T-helper 1 cell treated with Interleukin-12 subunit alpha and Interleukin-12 subunit beta and Interleukin-4 antibody, amounts not matched to agents 30 ng/mL and 1 ng/mL, for 36 hours (primary cell): ENCODE measurements around the gene ACAP2. TPM values are rescaled to one million over a fixed set of nuclear protein-coding genes. Genes with fewer than 3 reads are reported as not detected.
"Not testable (repeated sequence)": the region's sequence is repeated elsewhere in the genome, so short reads cannot be mapped to it uniquely, and the experiment has no call there.

Source experiments
- intact Hi-C: fragments of 100-400 bp; cut with micrococcal nuclease; formaldehyde crosslinking; loops from one replicate; pipeline ENCODE4 v1.15.1; 2024
- total RNA-seq: library from RNA; stranded (reverse); gene quantifications from 2 replicates; pipeline ENCODE4 v1.2.3, GENCODE V29; 2022

Gene ACAP2
- total RNA-seq, 1 donor from 2014 or later = 71.5 TPM

DNA sequence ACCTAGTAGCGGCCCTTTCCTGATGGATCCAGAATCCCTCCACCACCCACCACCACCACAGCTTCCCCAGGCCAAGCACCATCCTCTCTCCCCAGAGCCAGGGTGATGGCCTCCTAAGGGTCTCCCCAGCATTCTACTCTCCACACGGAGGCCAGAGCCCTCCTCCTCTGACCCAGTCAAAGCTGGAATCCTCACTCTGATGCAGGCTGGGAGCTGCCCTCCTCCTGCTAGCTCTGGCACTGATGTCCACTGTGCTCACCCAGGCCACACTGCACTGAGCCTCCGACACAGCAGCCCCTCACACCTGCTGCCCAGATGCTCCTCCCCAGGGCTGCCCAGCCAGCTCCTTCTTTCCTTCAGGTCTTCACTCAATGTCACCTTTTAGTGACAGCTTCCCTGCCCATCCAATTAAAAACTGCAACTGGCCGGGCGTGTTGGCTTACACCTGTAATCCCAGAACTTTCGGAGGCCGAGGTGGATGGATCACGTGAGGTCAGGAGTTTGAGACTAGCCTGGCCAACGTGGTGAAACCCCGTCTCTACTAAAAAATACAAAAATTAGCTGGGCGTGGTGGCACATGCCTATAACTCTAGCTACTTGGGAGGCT is 192.9 kb downstream of the ACAP2 start:
- intact Hi-C loops = no loop called here

DNA sequence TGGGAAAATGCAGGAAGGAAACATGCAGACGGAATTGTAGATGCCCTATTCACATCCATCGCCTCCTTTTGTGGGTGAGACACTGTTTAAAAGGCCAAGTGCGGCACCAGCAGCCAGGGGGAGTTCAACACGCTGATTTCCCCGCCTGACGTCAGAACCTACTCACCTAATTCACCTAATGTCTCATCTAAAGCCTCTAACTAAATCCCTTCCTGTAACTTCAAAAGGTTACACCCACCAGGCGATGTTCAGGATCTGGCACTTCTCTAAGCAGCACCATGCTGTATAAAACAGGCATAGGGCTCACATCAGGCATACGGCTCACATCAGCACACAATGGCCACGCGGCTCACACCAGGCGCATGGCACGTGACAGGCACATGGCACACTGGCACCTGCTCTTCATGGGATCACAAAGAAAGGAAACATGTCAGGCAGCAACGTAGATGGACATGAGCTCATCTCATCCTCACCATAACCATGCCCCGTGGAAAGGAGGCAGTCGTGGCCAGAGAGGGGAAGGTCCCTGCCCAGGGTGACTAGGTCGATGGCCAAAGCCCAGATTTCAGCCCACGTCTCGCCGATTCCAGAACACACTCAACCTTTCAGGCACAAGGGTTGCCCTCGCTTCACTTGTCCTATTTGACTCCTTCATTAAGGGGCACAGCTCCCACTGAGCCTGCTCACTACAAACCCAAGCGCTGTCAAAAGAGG is 193.6 kb downstream of the ACAP2 start:
- intact Hi-C loops = no loop called here

DNA sequence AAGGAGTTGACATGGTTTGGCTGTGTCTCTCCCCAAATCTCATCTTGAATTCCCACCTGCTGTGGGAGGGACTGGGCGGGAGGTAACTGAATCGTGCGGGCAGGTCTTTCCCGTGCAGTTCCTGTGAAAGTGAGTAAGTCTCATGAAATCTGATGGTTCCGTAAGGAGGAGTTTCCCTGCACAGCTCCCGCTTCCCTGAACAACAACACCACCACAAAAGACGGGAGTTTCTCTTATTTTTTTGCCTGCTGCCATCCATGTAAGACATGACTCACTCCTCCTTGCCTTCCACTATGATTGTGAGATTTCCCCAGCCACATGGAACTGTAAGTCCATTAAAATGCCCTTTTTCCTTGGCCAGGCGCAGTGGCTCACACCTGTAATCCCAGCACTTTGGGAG is 194.5 kb downstream of the ACAP2 start:
- intact Hi-C loops = no loop called here

DNA sequence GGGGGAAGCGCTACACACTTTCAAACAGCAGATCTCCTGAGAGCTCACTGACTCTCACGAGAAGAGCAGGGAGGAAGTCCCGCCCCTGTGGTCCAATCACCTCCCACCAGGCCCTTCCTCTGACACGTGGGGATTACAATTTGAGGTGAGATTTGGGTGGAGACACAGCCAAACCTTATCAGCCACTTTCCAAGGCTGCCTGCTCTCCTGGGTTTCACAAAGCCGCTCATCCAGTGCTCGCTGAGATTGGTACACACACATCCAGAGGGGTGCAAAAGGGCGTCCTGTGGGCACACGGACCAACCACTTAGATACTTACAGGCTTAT is 195.0 kb downstream of the ACAP2 start:
- intact Hi-C loops = no loop called here

DNA sequence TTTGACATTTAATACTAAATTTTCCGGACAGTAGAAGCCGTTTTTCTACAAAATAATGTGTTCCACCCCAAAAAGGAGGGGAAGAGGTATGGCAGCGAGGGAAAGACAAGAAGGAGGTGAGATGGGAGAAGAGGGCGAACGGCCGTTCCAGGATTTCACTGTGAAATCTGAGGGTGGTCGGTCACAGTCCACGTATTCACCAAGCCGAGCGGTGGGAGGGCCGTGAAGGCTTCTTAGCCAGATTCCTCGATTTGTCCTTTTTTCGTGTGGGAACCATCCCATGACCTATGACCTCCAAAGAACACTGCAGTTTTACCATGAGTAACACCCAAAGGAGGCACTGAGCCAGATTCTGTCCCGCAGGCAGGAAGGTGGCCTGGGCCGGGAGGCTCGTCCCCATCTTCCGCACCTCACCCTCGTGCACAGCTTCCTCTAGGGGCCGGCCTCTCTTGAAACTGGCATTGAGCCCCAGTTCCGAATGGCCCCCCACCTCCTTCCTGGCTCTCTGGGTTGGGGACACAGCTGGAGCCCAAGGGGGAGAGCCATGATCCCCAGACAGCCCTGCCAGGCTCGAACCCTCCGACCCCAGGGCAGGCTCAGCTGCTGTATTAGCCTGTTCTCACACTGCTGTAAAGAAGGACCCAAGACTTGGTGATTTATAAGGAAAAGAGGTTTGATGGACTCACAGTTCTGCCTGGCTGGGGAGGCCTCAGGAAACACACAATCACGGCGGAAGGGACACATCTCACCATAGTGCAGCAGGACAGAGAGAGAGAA is 195.5 kb downstream of the ACAP2 start:
- intact Hi-C loops = no loop called here

DNA sequence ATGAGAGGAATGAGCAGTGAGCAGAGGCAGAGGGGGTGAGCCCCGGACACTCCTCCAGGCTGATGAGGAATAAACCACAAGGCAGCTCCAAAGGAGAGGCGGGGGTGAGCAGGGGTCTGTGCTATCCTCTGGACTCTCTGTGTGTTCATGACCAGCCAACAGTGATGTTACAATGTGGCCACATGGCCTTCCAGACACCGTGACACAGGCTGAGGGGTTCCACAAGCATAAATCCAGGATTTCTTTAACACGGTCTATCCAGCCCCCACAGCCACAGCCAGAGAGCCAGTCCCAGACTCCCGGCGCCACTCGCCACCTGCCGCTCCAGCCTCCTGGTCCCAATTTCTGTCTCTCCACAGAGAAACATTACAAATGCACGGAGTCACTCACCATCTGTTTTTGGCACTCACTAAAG is 196.2 kb downstream of the ACAP2 start:
- intact Hi-C loops = no loop called here

DNA sequence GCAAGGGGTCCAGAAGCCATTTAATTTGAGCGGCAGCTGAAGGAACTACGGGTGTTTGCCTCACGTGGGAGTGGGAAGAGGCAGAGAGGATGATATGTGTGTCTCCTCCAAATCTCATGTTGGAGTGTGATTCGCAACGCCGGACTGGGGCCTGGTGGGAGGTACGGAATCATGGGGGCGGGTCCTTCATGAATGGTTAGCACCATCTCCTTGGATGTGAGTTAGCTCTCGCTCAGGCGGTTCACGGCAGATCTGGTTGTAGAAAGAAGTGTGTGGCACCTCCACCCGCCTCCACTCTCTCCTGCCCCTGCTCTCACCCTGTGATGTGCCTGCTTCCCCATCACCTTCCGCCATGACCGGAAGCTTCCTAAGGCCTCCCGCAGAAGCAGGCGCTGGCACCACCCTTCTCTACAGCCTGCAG is 197.3 kb downstream of the ACAP2 start:
- intact Hi-C loops = no loop called here

DNA sequence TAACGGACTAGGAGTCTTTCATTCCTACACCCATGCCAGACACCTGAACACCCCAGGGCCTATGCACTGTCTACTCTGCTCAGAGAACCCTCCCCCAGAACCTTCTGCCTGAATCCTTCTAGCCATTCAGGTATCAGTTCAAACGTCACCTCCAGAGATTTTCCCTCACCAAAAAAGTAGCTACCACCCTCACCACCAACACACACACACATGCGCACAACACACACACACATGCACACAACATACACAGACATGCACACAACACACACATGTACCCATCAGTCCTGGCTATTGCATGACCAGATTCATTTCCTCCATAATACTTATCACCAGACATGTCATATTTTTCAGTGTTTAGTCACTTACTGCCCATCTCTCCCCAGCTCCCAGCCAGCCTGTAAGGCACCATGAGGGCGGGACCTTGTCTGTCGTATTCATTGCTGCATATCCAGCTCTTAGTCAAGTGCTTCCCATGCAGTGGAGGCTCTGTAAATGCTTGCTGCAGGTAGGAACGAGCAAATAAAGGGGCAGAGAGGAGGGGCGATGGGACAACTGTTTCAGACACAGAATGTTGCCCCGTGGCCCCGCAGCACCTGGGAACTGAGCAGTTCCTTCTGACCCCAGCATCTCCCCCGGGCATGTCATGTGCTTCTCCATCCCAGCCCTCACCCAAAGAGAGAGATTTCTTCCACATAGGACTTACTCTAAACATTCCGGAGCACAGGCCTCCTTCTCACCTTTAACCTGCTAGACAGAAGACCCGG is 201.0 kb downstream of the ACAP2 start:
- intact Hi-C loops = no loop called here

DNA sequence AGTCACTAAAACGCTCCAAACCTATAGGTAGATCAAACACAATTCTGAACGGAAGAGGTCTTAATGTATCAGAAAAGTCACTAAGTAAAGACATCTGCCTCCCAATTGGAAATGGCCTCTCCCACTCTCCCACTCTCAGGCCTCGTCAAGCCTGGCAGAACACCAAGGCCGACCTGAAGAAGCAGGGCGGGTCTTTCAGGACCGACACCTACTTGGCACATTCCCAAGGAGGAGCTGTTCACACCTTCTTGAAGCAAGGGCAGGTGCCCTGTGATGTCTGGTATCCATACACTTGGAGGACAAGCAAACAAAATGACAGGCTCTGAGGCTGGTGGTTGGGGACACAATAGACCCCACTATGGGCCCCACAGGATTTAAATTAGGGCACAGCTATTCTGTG is 201.9 kb downstream of the ACAP2 start:
- intact Hi-C loops = no loop called here

DNA sequence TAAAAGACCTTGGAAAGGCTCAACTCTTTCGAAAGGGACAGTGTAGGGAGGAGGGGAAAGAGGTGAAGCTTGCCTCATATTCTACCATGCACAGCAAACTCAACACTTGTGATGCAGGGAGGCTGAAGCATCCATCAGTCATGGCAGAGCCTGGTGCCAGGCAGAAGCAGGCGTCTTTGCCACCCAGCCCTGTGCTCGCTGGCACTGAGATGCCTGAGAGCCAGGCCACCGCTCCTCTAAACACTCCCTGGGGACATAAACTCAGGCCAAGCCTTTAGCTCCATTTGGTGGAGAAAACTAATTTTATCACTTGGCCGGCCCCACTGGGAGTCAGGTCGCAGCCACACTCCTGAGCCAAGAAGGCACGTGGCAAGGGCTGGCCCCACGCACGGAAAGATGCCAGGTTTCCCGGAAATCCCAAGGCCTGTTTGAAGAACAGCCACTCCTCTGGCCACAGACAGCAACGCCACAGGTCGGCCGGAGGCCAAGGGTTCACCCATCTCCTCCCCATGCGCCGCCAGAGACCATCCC is 202.6 kb downstream of the ACAP2 start:
- intact Hi-C loops = no loop called here

DNA sequence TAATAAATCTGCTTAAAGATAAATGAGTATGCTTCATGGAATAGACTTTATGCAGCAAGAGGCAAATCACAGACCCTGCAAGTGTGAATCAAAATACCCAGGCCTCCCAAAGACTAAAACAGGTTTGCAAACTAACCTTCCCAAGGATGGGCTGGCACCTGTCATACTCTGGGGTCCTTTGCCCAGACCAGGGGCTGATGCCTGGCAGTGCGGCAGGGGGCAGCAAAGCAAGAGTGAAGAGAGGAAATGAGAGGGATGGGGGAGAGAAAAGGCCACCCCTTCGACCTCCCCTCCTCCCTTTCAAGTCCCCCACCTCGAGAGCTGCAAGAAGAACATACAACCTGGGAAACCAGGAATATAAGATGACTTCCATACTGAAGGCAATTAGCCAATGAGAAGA is 203.7 kb downstream of the ACAP2 start:
- intact Hi-C loops = no loop called here

DNA sequence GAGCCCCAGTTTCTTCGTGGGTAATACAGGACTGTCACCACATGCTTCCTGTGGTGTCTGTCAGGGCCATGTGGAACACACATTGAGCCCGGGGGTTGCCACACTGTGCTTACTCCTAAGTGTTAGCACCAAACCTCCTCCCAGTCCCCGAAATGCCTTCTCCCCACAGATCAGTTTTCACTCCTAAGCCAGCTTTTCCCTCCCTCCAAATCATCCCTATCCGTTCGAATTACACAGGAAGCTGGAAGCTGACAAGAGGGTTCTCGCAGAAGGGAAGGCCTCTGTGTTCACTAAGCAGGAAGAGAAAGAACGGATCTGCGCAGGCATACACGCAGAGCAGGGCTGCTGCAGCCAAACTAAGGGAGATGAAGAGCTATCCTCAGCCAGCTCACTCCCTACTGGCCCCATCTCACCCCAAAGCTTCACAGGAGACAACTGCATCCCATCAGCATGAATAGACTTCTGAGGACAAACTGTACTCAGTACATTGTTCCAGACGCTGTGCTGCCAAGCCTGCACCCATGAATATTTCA is 204.2 kb downstream of the ACAP2 start:
- intact Hi-C loops = no loop called here

DNA sequence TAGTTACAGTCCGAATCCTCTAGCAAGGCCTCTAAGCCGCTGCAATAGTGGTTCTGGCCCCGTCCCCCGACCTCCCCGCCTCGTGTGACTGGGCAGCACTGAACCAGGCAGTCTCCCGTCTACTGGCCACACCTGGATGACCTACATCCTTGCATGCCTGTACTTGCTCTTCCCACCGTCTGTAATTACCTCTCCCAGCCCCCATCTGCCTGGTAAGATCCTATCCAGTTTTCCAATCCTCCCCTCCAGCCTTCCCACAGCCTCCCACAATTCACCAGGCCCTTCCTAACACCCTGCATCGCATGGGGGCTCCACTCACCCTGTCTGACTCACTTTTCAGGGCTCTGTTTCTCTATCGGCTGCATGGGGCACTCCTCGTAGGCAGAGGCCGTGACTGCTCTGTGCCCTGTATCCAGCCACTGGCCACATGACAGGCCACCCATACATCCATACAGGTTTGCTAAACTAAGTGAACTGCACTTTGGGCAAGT is 204.7 kb downstream of the ACAP2 start:
- intact Hi-C loops = no loop called here

DNA sequence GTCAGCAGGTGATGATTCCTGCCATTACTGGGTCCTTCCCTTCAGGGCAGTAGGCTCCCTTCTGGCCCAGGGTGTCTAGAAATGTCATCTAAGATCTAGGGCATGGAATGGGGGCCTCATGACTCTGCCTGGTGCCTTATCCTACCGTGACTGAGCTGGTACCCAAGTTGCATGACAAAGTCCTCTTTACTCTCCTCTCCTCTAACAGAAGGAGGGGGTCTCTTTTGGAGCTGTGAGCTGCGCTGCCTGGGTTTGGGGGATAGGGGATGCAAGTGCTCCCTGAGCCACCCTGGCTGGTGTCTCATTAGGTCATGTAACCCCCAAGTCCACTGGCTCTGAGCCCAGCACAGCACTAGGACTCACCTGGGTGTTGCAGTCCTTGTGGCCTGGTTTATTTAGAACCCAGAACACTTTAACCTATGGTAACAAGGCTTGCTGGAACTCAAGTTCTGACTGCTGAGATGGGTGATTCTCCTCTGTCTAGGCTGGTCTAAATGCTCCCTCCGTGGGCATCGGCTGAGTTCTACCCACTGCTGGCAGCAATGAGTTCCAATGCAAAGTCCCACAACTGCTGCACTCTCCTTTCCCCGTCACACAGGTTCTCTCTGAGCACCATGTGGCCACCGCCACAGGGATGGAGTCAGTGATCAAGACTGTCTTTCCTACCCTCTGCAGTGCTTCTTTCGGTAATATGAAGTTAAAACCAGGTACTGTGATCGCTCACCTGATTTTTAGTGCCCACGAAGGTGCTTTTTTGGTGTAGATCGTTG is 205.8 kb downstream of the ACAP2 start:
- intact Hi-C loops = no loop called here

DNA sequence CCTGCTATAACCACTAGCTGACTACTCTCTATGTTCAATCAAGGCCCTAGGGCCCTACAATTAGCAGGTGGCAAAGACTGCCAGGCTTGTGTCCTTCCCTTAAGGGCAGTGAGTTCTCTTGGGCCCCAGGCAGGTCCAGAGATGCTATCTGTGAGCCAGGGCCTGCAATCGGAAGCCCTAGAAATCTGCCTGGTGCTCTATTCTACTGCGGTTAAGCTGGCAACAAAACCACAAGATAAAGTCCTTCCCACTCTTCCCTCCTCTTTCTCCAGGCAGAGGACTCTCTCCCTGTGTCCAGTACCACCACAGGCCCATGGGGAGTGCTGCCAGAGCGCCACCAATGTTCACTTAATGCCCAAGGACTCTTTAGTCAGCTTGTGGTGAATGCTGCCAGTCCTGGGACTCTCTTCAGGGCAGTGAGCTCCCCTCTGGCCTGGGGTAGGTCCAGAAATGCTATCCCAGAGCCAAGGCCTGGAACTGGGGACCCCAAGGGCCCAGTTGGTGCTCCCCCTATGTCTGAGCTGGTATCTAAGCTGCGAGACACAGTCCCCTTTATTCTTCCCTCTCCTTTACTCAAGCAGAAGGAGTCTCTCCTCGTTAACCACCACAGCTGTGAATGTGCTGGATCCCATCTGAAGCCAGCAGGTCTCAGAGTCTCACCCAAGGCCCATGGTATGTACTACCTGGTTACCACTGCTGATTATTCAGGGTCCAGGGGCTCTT is 206.6 kb downstream of the ACAP2 start:
- intact Hi-C loops = no loop called here

DNA sequence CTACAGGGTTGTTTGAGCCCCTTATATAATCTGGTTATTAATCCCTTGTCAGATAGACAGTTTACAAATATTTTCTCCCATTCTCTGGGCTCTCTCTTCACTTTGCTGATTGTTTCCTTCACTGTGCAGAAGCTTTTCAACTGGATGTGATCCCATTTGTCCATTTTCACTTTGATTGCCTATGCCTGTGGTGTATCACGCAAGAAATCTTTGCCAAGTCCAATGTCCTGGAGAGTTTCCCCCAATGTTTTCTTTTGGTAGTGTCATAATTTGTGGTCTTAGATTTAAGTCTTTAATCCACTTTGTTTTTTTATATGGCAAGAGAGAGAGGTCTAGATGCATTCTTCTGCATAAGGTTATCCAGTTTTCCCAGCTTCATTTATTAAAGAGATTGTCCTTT is 212.6 kb downstream of the ACAP2 start:
- intact Hi-C loops = no loop called here

DNA sequence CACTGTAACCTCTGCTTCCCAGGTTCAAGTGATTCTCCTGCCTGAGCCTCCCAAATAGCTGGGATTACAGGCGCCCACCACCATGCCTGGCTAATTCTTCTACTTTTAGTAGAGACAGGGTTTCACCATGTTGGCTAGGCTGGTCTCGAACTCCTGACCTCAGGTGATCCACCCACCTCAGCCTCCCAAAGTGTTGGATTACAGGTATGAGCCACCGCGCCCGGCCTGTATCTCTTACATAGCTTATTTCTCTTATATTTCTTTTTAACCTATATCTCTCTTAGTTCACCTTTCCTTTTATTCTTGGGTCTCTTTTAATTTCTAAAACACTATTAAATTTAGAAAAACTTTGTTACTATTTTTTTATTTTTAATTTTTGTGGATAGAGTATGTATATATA is 213.9 kb downstream of the ACAP2 start:
- intact Hi-C loops = not testable (repeated sequence)

DNA sequence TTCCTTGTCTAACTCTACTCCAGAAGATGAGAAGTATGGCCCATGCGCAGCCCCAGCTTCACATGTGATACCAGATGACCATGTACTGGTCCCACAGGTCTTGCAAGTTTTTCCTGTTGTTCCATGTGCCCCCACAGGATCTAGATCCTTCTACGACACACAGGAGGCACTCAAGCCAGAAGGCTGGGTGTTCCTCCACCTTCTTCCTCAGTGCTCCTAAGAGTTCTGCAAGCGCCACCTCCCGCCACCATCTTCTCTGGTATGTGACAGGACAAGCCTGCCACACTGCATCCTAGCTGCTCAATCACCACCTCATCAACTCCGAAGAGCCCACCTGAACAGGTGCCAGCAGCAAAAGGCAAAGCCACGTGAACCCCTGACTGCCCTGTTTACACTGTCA is 214.9 kb downstream of the ACAP2 start:
- intact Hi-C loops = no loop called here

DNA sequence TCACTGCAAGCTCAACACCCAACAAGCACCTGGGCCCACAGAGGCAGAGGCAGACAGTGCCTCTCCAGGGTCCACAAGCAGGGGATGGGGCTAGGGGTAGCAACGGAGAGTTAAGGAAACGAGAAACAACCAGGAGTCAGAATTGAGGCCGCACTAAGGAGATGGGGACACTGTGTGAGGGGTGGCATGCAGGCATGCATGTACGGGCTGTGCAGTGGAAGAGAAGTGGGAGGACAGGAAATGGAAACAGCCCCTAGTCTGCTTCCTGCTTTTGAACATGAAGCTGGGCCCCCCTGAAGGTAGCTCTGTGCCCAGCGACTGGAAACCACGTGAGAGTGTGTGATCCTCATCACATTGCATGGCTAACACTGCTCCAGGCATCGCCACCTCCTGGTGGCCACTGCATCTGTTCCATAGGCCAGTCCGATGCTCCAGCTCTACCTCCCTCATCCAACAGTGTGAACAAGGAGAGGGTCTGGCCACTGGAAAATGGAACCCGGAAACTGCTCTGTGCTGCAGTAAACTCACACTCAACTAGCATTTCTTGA is 215.8 kb downstream of the ACAP2 start:
- intact Hi-C loops = no loop called here

DNA sequence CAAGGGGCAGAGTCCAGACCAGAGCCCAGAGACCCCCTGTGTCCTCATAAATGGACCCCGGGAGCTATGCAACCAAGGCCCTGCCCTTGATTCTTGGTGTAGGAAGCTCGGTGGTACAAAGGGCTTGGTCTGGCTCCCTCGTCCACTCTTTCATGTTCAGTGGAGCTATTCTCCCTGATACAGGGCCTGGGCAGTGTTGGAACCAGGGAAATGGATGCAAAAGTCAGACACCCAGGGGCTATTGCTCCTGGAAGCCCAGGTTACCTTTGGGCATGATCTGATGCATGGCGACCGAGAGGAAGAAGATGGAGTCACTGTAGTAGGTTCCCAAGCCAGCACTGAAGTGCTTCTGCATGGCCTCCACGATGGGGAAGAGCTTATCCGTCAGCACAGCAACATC is 216.4 kb downstream of the ACAP2 start:
- intact Hi-C loops = no loop called here
